Keratinocyte (primary cell): Measurements from ENCODE around the gene POU6F1. TPM values are rescaled to one million over a fixed set of nuclear protein-coding genes. Genes with fewer than 3 reads are reported as not detected.

ENCODE experiments used
- DNase-seq: peaks from one replicate; pipeline ENCODE4 v3.0.0-alpha.2; 2011; ENCODE audit warnings: low read depth, missing footprints, low spot score
- FAIRE-seq: peaks from 2 replicates; lab custom pipeline; 2011; peaks lifted over from hg19 to GRCh38; lab: Jason Lieb, UNC
- H2AFZ ChIP-seq: 2 replicates; pipeline ENCODE4 v1.6.0; 2012; ENCODE audit warnings: low read length, control low read depth, inconsistent platforms; ENCODE audit not compliant: control insufficient read depth
- H3K27ac ChIP-seq: 2 replicates; pipeline ENCODE4 v1.5.1; 2011; ENCODE audit warnings: low read length; ENCODE audit not compliant: control insufficient read depth, insufficient read depth
- H3K27me3 ChIP-seq: 3 replicates; pipeline ENCODE4 v1.6.0; 2011; ENCODE audit warnings: low read length; ENCODE audit not compliant: control insufficient read depth, insufficient read depth; ENCODE audit errors: extremely low read depth
- H3K36me3 ChIP-seq, 2 experiments: 2 replicates in 1 of 2; 3 replicates in 1 of 2; pipeline ENCODE4 v1.5.1; 2011; ENCODE audit warnings: low read length in 2 of 2, mild to moderate bottlenecking in 1 of 2; ENCODE audit not compliant: control insufficient read depth in 2 of 2, insufficient read depth in 2 of 2; ENCODE audit errors: extremely low read depth in 1 of 2
- H3K4me1 ChIP-seq: 3 replicates; pipeline ENCODE4 v1.5.1; 2011; ENCODE audit warnings: low read length; ENCODE audit not compliant: control insufficient read depth, insufficient read depth; ENCODE audit errors: extremely low read depth
- H3K4me2 ChIP-seq: 3 replicates; pipeline ENCODE4 v1.6.0; 2011; ENCODE audit warnings: low read depth, low read length; ENCODE audit not compliant: control insufficient read depth, insufficient read depth; ENCODE audit errors: extremely low read depth
- H3K4me3 ChIP-seq, 3 experiments: fragments of 200-600 bp in 1 of 3; sonication (generic) in 1 of 3; 2 replicates in 2 of 3; 3 replicates in 1 of 3; pipeline ENCODE4 v1.5.1; 2011 to 2016; ENCODE audit warnings: low read length in 3 of 3, mild to moderate bottlenecking in 3 of 3, control low read depth in 2 of 3, inconsistent platforms in 1 of 3, low read depth in 1 of 3, mixed read lengths in 1 of 3, mixed run types in 1 of 3, moderate library complexity in 1 of 3; ENCODE audit not compliant: control insufficient read depth in 2 of 3, insufficient read depth in 2 of 3; ENCODE audit errors: extremely low read depth in 1 of 3
- H3K79me2 ChIP-seq: 2 replicates; pipeline ENCODE4 v1.6.0; 2012; ENCODE audit warnings: low read length; ENCODE audit not compliant: control insufficient read depth, insufficient read depth
- H3K9ac ChIP-seq: 3 replicates; pipeline ENCODE4 v1.6.0; 2011; ENCODE audit warnings: low read length; ENCODE audit not compliant: control insufficient read depth, insufficient read depth; ENCODE audit errors: extremely low read depth
- H3K9me1 ChIP-seq: 3 replicates; pipeline ENCODE4 v1.6.0; 2011; ENCODE audit warnings: low read length; ENCODE audit not compliant: control insufficient read depth, insufficient read depth; ENCODE audit errors: extremely low read depth
- H3K9me3 ChIP-seq: 2 replicates; pipeline ENCODE4 v1.5.1; 2012; ENCODE audit warnings: low read depth, low read length; ENCODE audit not compliant: control insufficient read depth
- H4K20me1 ChIP-seq: 3 replicates; pipeline ENCODE4 v1.6.0; 2011; ENCODE audit warnings: low read length; ENCODE audit not compliant: control insufficient read depth, insufficient read depth; ENCODE audit errors: extremely low read depth
- CTCF ChIP-seq, 3 experiments: IDR thresholded peaks in 1 of 3; conservative IDR thresholded peaks in 1 of 3; optimal IDR thresholded peaks in 1 of 3; 2 replicates in 2 of 3; 3 replicates in 1 of 3; pipeline versions ENCODE3 to v1.5.1; 2011; ENCODE audit warnings: low read length in 3 of 3, mild to moderate bottlenecking in 3 of 3, moderate library complexity in 2 of 3, control low read depth in 1 of 3, inconsistent platforms in 1 of 3; ENCODE audit not compliant: insufficient read depth in 2 of 3; ENCODE audit errors: extremely low read depth in 1 of 3
- EZH2 ChIP-seq: IDR thresholded peaks from one replicate; pipeline ENCODE4 v1.6.1; 2012; ENCODE audit warnings: inconsistent platforms, mild to moderate bottlenecking, low read length, moderate library complexity
- dilution Hi-C: fragments of 300-500 bp; cut with MboI; formaldehyde crosslinking; loops from one replicate; pipeline ENCODE4 v1.7.0; 2020; ENCODE audit warnings: low sequenced_read_pairs; ENCODE audit not compliant: extremely low pct_ligation_motif_present
- polyA plus RNA-seq, 5 experiments: library from polyadenylated mRNA; depleted of rRNA in 3 of 5; stranded (reverse) in 3 of 5; stranded (forward) in 1 of 5; unstranded in 1 of 5; fragments of >200 nt; gene quantifications; 1 replicate in 1 of 5; 2 replicates in 3 of 5; 3 replicates in 1 of 5; pipeline versions ENCODE4 v1.2.1 to v1.2.3, GENCODE V29; 2011 to 2012; ENCODE audit warnings: missing spikeins in 2 of 5, low read depth in 1 of 5, low replicate concordance in 1 of 5

Gene POU6F1
- polyA plus RNA-seq, 1 donor (not counting 4 experiments of a cell fraction or from before 2014, with no cell fraction given) = 0.42 TPM

GRCh38 chr12:51246254-51246853, 28.5 kb upstream of the POU6F1 start:
- Histone ChIP-seq H3K9ac (no peak overlapping the region), H3K27me3 (no peaks in the 10 kb centered on the region), H2AFZ (no peak overlapping the region), H3K79me2 (peaks cover 8% of the 10 kb centered on the region), H3K4me2 (no peak overlapping the region), H3K9me3 (no peaks in the 10 kb centered on the region), H3K27ac (no peak overlapping the region), H3K9me1 (no peaks in the 10 kb centered on the region), H3K36me3 (peaks cover 25 to 38% of the 10 kb centered on the region in 2 experiments), H4K20me1 (no peaks in the 10 kb centered on the region), H3K4me1 (peaks cover 3% of the 10 kb centered on the region), H3K4me3 (no peak overlapping the region)
- TF ChIP-seq EZH2 (no peak), CTCF (optimal IDR thresholded peaks at IDR 0.05 in 1 of 3, IDR thresholded peaks at IDR 0.05 in 1 of 3, conservative IDR thresholded peaks at IDR 0.05 in 1 of 3; ENCODE audit: extremely low read depth in 1 of 3, insufficient read depth in 2 of 3, low read length in 3 of 3) (peak in 1 of 3 experiments; percentile 21)
- dilution Hi-C loops = no loop called here
- DNase-seq (no peak), FAIRE-seq (no peak)

GRCh38 chr12:51245476-51246253, 27.8 kb upstream of the POU6F1 start:
- dilution Hi-C loops = no loop called here
- Histone ChIP-seq H3K9me3 (no peaks in the 10 kb centered on the region), H2AFZ (no peak overlapping the region), H3K27me3 (no peaks in the 10 kb centered on the region), H3K9me1 (no peaks in the 10 kb centered on the region), H3K36me3 (peaks cover 29 to 43% of the 10 kb centered on the region in 2 experiments), H3K9ac (no peak overlapping the region), H3K27ac (no peak overlapping the region), H3K4me3 (no peak overlapping the region), H3K4me1 (peaks cover 7% of the 10 kb centered on the region), H3K4me2 (no peak overlapping the region), H4K20me1 (no peaks in the 10 kb centered on the region), H3K79me2 (peaks cover 10% of the 10 kb centered on the region)
- FAIRE-seq = no peak
- TF ChIP-seq CTCF (optimal IDR thresholded peaks at IDR 0.05 in 1 of 3, IDR thresholded peaks at IDR 0.05 in 1 of 3, conservative IDR thresholded peaks at IDR 0.05 in 1 of 3; ENCODE audit: extremely low read depth in 1 of 3, insufficient read depth in 2 of 3, low read length in 3 of 3) = no peak
- TF ChIP-seq EZH2 = no peak
- no peak for DNase-seq
